Kidney (tissue), 14 donors: Measurements from ENCODE around the gene NSMCE1. TPM values are rescaled to one million over a fixed set of nuclear protein-coding genes. Genes with fewer than 3 reads are reported as not detected.

Experiments
- DNase-seq, 5 donors: peaks; one replicate each; pipeline ENCODE4 v3.0.0-alpha.2; 2013 to 2020
- FAIRE-seq: peaks from 2 replicates; lab custom pipeline; 2012; peaks lifted over from hg19 to GRCh38; lab: Jason Lieb, UNC
- H3K27ac ChIP-seq, 2 donors: one replicate each; pipeline ENCODE4 v1.7.0; 2013; ENCODE audit warnings: low read depth in 2 of 2, low read length in 2 of 2, inconsistent platforms in 1 of 2
- H3K27me3 ChIP-seq: one replicate; pipeline ENCODE4 v1.7.1; 2013; ENCODE audit warnings: low read length, inconsistent platforms; ENCODE audit not compliant: control insufficient read depth, insufficient read depth
- H3K36me3 ChIP-seq, 3 donors: one replicate each; pipeline versions ENCODE4 v1.7.0 to v1.7.1; 2013; ENCODE audit warnings: low read length in 3 of 3, control low read depth in 1 of 3, inconsistent platforms in 1 of 3; ENCODE audit not compliant: insufficient read depth in 3 of 3, control insufficient read depth in 2 of 3
- H3K4me1 ChIP-seq, 3 donors: one replicate each; pipeline versions ENCODE4 v1.7.0 to v1.7.1; 2013; ENCODE audit warnings: low read length in 3 of 3, inconsistent platforms in 1 of 3, low read depth in 1 of 3; ENCODE audit not compliant: control insufficient read depth in 2 of 3, insufficient read depth in 2 of 3
- H3K4me3 ChIP-seq, 3 donors: one replicate each; pipeline versions ENCODE4 v1.7.0 to v1.8.1; 2013; ENCODE audit warnings: low read length in 3 of 3, control low read depth in 1 of 3, inconsistent platforms in 1 of 3
- H3K9ac ChIP-seq, 3 donors: one replicate each; pipeline versions ENCODE4 v1.7.0 to v1.7.1; 2013; ENCODE audit warnings: low read length in 3 of 3, control low read depth in 1 of 3, inconsistent platforms in 1 of 3
- H3K9me3 ChIP-seq, 3 donors: one replicate each; pipeline versions ENCODE4 v1.7.0 to v1.7.1; 2013; ENCODE audit warnings: low read length in 3 of 3, control low read depth in 1 of 3, inconsistent platforms in 1 of 3; ENCODE audit not compliant: control insufficient read depth in 2 of 3, insufficient read depth in 1 of 3
- intact Hi-C: fragments of 100-400 bp; cut with DNase I; formaldehyde crosslinking; loops from one replicate; pipeline ENCODE4 v1.11.1; 2022
- polyA plus RNA-seq: library from polyadenylated mRNA; stranded (reverse); fragments of 350-450 nt; fragmentation: Illumina TruSeq; extraction: RNeasy Lipid Tissue Mini Kit (QIAGEN cat#74804); gene quantifications from one replicate; pipeline ENCODE4 v1.2.3, GENCODE V29; 2014; ENCODE audit warnings: low read depth, low replicate concordance; ENCODE audit not compliant: insufficient read depth
- total RNA-seq: library from RNA; stranded (reverse); fragmentation: NEBNext Ultra II Directional; extraction: Animal tissue kit (Norgen Biotek cat#: 25700); gene quantifications from one replicate; pipeline ENCODE4 v1.2.1, GENCODE V29; 2021
- TF ChIP-seq, protein P1 (sequence below): IDR thresholded peaks from 3 replicates; pipeline ENCODE4 v1.5.1; 2012; ENCODE audit warnings: mild to moderate bottlenecking, moderate library complexity, borderline replicate concordance; ENCODE audit not compliant: insufficient read depth; ENCODE audit errors: extremely low read depth
- donor health status: control.
- donor health status: control.
- donor health status: control.
- donor health status: control.
- donor health status: control.
- donor health status: DM: yes; HTN: yes; CAD: no.
- donor health status: Normal renal cell carcinoma (clear cell type).

Gene NSMCE1
- total and polyA plus RNA-seq, 2 donors from 2014 or later = 72.1 to 145 TPM

DNA sequence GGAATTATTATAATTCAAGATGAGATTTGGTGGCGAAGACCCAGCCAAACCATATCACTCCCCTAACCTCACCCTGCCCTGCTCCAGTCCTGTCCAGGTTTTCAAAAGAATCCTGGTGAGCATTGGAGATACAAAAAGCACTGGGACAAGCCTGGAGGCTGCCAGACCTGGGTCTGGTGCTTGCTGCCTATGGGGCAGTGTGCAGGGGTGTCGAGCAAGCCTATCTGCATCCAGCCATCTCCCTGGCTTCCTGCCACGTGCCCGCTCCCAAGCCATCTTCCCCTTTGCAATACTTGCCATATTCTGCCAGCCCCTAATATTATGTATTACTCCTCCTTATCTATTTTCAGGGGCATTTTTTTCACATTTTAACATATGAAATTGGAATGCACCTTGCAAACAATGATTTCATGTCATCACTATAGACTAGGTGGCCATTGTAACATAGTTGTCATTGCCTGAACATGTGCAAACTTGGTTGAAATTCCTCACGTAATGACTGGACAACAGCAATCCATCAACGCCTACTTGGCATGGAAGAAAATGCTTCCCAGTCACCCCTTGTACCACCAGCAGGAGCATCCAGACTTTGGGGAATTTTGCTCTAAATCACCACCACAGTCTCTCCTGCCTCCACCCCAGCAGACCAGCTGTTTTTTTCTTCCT is 73.4 kb downstream of the NSMCE1 start:
- intact Hi-C loops = no loop called here
- FAIRE-seq (no peak), DNase-seq (no peak)
- Histone ChIP-seq H3K27ac (no peak overlapping the region), H3K9me3 (no peaks in the 10 kb centered on the region), H3K36me3 (no peaks in the 10 kb centered on the region), H3K4me1 (no peaks in the 10 kb centered on the region), H3K27me3 (no peaks in the 10 kb centered on the region), H3K9ac (no peak overlapping the region), H3K4me3 (no peak overlapping the region)
- TF ChIP-seq, protein P1, sequence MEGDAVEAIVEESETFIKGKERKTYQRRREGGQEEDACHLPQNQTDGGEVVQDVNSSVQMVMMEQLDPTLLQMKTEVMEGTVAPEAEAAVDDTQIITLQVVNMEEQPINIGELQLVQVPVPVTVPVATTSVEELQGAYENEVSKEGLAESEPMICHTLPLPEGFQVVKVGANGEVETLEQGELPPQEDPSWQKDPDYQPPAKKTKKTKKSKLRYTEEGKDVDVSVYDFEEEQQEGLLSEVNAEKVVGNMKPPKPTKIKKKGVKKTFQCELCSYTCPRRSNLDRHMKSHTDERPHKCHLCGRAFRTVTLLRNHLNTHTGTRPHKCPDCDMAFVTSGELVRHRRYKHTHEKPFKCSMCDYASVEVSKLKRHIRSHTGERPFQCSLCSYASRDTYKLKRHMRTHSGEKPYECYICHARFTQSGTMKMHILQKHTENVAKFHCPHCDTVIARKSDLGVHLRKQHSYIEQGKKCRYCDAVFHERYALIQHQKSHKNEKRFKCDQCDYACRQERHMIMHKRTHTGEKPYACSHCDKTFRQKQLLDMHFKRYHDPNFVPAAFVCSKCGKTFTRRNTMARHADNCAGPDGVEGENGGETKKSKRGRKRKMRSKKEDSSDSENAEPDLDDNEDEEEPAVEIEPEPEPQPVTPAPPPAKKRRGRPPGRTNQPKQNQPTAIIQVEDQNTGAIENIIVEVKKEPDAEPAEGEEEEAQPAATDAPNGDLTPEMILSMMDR = no peak

DNA sequence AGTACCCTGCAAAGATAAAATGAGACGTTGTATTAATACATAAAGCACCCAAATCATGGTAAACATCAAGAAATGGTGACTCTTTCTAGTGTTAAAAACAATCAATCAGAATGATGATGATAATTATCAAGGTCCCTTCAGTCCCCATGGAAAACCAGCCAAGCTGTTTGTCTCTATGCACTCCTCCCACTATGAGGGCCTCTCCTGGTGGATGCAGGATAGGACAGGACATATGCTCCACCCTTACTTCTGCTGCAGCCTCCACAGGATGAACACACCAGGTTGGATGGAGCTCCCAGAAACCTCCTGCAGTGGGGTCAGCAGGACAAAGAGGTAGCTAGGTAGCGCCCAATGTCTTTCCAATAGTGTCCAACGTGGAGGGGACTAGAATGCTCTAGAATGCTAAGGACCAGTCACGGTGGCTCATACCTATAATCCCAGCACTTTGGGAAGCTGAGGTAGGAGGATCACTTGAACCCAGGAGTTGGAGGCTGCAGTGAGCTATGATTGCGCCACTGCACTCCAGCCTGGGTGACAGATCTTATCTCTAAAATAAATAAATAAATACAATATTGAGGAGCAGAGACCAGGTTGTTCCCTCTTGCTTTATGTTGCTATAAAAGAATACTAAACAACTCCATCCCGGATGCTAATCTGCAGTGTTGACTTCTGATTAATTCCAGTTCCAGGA is 75.1 kb downstream of the NSMCE1 start:
- TF ChIP-seq, protein P1 = peak; percentile 7
- Histone ChIP-seq H3K36me3 (no peaks in the 10 kb centered on the region), H3K27ac (no peak overlapping the region), H3K27me3 (no peaks in the 10 kb centered on the region), H3K4me3 (no peak overlapping the region), H3K9me3 (no peaks in the 10 kb centered on the region), H3K4me1 (no peaks in the 10 kb centered on the region), H3K9ac (no peak overlapping the region)
- DNase-seq (no peak), FAIRE-seq (no peak)
- intact Hi-C loops = no loop called here

DNA sequence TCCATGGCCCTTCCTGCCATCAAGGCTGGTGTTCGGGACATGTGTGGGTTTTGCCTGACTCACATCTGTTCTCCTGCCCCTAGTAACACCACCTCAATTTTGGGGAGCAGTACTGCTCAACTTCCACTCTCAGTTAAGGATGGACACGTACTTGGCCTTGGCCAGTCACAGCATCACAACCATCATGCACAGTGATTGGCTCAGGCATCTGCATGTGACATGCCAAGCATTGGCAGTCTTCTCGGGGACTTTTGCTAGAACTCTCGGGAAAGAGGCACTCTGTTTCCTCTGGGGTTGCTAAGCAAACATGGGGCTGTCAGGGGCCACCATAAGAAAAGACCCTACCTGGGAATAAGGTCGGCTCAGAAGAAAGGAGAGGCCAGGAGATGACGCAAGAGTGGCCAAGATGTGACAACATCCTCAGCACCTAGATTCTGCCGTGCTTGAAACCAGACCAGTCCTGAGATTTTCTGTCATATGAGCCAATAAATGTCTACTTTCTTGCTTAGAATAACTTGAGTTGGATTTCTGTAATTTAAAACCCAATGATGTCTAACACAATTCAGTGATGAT is 77.1 kb downstream of the NSMCE1 start:
- Histone ChIP-seq H3K4me1 (no peaks in the 10 kb centered on the region), H3K36me3 (no peaks in the 10 kb centered on the region), H3K27ac (no peak overlapping the region), H3K27me3 (no peaks in the 10 kb centered on the region), H3K9ac (no peak overlapping the region), H3K9me3 (no peaks in the 10 kb centered on the region), H3K4me3 (no peak overlapping the region)
- no peak for DNase-seq
- TF ChIP-seq, protein P1 = no peak
- intact Hi-C loops = no loop called here
- FAIRE-seq = no peak
